Measurements from ENCODE around the gene PPARG.

Gene PPARG

DNA sequence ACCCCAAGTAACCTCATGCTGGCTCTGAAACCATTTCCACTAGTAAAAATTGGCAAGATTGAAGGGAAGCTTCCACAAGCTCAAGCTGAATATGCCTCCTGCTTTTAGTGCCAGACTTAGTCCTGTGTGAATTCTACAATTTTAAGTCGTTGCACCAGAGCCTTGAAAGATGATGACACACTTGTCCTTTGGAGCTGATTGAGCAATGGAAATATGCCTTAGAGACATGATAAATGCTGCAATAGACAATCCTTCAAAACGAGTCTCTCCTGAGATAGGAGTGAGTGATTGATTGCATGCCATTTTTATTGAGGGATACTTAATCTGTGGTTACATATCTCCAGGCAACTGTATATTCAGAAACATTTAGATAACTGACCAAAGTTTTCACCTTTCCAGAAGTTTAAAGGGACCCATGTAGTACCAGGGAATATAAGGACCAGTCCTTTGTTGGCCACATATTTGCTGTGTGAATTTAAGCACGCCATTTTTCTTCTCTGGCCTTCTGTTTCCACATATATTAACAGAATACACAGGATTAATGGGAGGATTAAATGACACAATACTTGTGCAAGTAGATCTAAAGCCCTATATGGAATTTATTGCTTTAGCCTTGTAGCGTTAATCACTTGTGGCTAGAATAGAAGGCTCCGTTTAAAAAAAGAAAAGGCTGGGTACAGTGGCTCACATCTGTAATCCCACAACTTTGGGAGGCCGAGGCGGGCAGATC is 65.1 kb downstream of the PPARG start:
- in situ Hi-C loops (cut with MboI; ENCODE audit: low pct_unique_long_range_greater_than_20kb, low sequenced_read_pairs, unreplicated experiment) = no loop called here
- DNase-seq (ENCODE audit: low spot score) = no peak
- TF ChIP-seq, protein P1, sequence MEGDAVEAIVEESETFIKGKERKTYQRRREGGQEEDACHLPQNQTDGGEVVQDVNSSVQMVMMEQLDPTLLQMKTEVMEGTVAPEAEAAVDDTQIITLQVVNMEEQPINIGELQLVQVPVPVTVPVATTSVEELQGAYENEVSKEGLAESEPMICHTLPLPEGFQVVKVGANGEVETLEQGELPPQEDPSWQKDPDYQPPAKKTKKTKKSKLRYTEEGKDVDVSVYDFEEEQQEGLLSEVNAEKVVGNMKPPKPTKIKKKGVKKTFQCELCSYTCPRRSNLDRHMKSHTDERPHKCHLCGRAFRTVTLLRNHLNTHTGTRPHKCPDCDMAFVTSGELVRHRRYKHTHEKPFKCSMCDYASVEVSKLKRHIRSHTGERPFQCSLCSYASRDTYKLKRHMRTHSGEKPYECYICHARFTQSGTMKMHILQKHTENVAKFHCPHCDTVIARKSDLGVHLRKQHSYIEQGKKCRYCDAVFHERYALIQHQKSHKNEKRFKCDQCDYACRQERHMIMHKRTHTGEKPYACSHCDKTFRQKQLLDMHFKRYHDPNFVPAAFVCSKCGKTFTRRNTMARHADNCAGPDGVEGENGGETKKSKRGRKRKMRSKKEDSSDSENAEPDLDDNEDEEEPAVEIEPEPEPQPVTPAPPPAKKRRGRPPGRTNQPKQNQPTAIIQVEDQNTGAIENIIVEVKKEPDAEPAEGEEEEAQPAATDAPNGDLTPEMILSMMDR (IDR thresholded peaks at IDR 0.05; ENCODE audit: extremely low read depth, insufficient read depth, missing control alignments) = no peak

DNA sequence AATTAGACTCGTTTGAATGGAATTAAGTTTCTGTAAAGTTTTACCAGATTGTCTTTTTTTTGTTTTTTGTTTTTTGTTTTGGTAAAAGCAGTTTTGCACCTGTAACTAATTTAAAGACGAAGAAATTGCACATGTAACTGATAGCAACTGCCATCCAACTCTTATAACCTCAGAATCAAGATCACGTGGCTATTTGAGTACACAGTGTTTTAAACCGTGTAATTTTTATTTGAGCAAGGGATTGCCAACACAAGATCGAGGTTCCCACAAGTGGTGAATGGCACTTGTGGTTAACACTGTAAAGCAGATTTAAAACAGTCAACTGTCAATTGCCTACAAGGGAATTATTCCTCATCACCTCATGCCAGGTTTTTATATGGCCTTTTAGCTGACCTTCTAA is 67.3 kb downstream of the PPARG start:
- no peak for DNase-seq (ENCODE audit: low spot score)
- in situ Hi-C loops (cut with MboI; ENCODE audit: low pct_unique_long_range_greater_than_20kb, low sequenced_read_pairs, unreplicated experiment) = no loop called here
- TF ChIP-seq, protein P1 (IDR thresholded peaks at IDR 0.05; ENCODE audit: extremely low read depth, insufficient read depth, missing control alignments) = no peak

DNA sequence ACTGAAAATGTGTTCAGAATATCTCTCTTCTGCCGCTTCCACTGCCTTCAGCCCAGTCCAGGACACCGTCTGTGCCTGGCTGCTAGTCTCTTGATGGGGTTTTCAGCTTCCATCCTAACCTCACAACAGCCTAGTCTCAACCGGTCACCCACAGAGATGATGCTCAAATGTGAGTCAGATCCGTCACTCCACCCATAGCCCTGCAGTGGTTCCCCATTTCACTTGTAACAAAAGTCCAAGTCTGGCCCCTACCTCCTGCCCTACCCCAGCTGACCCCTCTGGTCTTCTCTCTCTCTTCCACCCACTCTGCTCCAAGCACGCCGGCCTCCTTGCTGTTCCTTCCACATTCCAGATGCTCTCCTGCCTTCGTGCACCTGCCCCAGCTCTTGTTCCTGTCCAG is 68.1 kb downstream of the PPARG start:
- TF ChIP-seq, protein P1 (IDR thresholded peaks at IDR 0.05; ENCODE audit: extremely low read depth, insufficient read depth, missing control alignments) = no peak

DNA sequence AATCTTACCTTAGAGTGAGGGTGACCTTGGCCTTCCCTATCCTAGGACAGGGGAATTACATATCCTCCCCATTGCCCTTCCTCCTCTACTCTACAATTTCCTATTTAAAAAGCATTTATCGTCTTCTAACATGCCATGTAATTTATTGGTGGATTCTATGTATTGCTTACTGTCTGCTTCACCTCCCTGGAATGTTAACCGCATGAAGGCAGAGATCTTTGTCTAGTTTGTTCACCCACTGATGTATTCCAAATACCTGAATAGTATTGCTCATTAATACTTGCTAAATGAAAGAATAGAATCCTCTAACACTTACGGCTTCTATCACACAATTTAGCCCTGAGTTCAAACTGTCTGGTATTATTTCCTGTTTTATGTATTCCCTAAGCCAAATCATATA is 68.6 kb downstream of the PPARG start:
- no peak for DNase-seq (ENCODE audit: low spot score)
- TF ChIP-seq, protein P1 (IDR thresholded peaks at IDR 0.05; ENCODE audit: extremely low read depth, insufficient read depth, missing control alignments) = no peak
- in situ Hi-C loops (cut with MboI; ENCODE audit: low pct_unique_long_range_greater_than_20kb, low sequenced_read_pairs, unreplicated experiment) = no loop called here

More for the DNA sequence above, 68.1 kb downstream of the PPARG start:
- no peak for DNase-seq (ENCODE audit: low spot score)
- in situ Hi-C loops (cut with MboI; ENCODE audit: low pct_unique_long_range_greater_than_20kb, low sequenced_read_pairs, unreplicated experiment) = no loop called here

DNA sequence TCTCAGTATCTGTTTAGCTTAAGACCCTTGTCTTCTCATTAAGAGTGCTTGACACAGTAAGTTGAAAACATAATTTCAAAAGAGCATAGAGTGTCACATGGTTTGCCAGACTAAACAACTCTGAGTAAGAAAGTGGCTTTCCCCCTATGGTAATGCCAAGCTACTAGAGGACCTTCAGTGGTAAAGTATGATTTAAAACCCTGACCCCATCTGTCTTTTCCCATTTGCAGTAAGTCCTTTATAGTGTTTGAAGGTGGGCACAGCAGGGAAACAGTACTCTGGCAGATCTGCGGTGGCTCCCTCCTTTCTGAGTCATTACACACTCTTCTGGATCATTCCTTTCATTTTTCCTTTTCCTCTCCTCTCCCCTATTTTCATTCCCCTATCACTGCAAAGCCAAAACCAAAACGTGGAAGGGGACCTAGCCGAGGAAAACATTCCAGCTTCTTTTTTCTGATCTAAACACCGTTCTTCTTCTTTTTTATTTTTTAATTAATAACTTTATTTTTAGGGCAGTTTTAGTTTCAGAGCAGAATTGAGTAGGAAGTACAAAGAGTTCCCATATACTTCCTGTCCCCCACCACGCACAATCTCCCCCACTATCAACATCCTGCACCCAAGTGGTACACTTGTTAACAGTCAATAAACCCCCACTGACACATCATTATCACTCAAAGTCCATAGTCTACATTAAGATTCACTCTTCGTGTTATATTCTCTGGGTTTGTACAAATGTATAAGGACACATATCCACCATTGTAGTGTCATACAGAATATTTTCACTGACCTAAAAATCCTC is 74.7 kb downstream of the PPARG start:
- TF ChIP-seq, protein P1 (IDR thresholded peaks at IDR 0.05; ENCODE audit: extremely low read depth, insufficient read depth, missing control alignments) = no peak
- no peak for DNase-seq (ENCODE audit: low spot score)
- in situ Hi-C loops (cut with MboI; ENCODE audit: low pct_unique_long_range_greater_than_20kb, low sequenced_read_pairs, unreplicated experiment) = no loop called here

DNA sequence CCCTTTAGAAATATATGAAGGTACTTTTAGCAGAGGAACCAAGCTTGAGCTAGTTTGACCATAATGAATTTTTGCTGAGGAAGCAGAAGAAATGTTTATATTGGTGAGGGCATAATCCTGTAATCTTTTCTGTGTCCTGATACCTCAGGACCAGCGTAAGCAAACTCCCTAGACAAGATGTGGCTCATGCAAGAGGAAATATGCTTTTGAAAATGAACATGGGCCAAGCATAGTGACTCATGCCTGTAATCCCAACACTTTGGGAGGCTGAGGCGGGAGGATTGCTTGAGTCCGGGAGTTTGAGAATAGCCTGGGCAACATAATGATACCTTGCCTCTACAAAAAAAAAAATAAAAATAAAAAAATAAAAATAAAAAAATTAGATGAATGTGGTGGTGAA is 78.5 kb downstream of the PPARG start:
- in situ Hi-C loops (cut with MboI; ENCODE audit: low pct_unique_long_range_greater_than_20kb, low sequenced_read_pairs, unreplicated experiment) = no loop called here
- no peak for DNase-seq (ENCODE audit: low spot score)
- TF ChIP-seq, protein P1 (IDR thresholded peaks at IDR 0.05; ENCODE audit: extremely low read depth, insufficient read depth, missing control alignments) = no peak
